SJSA1 (cell line): ENCODE measurements around the gene SV2B. TPM values are rescaled to one million over a fixed set of nuclear protein-coding genes. Genes with fewer than 3 reads are reported as not detected.

Source experiments
- DNase-seq, 2 experiments: peaks; one replicate each; pipeline ENCODE4 v3.0.0-alpha.2; 2015 to 2020; ENCODE audit warnings: low spot score in 2 of 2, low read depth in 1 of 2
- H3K27ac ChIP-seq: fragments of 250-450 bp; sonication (Bioruptor Pico); 2 replicates; pipeline ENCODE4 v1.5.1; 2020; ENCODE audit warnings: mild to moderate bottlenecking, moderate library complexity
- H3K27me3 ChIP-seq: fragments of 250-450 bp; sonication (Bioruptor Pico); replicated peaks from 2 replicates; pipeline ENCODE4 v1.5.1; 2020; ENCODE audit warnings: mild to moderate bottlenecking, moderate library complexity
- H3K36me3 ChIP-seq: fragments of 250-450 bp; sonication (Bioruptor Pico); 2 replicates; pipeline ENCODE4 v1.5.1; 2020; ENCODE audit warnings: mild to moderate bottlenecking
- H3K4me1 ChIP-seq: fragments of 250-450 bp; sonication (Bioruptor Pico); replicated peaks from 2 replicates; pipeline ENCODE4 v1.6.1; 2021; ENCODE audit warnings: mild to moderate bottlenecking
- H3K4me3 ChIP-seq: fragments of 250-450 bp; sonication (Bioruptor Pico); 2 replicates; pipeline ENCODE4 v1.5.1; 2020; ENCODE audit warnings: mild to moderate bottlenecking
- H3K9me3 ChIP-seq: fragments of 250-450 bp; sonication (Bioruptor Pico); replicated peaks from 2 replicates; pipeline ENCODE4 v1.5.1; 2020; ENCODE audit warnings: mild to moderate bottlenecking
- total RNA-seq: library from RNA; depleted of rRNA; stranded (reverse); fragments of >200 nt; shearing (Covaris generic); gene quantifications from 2 replicates; pipeline ENCODE4 v1.2.3, GENCODE V29; 2014

Gene SV2B
- total RNA-seq, 1 experiment from 2014 or later, result not detected

GRCh38 chr15:91268510-91268909 lies 168.5 kb downstream of the SV2B start:
- H3K27me3 ChIP-seq, result 0 out of 2 replicates have a peak, but pooled peaks cover 3% of the 10 kb centered on the region
- H3K9me3 ChIP-seq, result no peaks in the 10 kb centered on the region
- no peak for DNase-seq
- H3K4me3 ChIP-seq, result no peak overlapping the region
- no peaks in the 10 kb centered on the region for H3K36me3 ChIP-seq
- peaks cover 5% of the 10 kb centered on the region for H3K4me1 ChIP-seq
- H3K27ac ChIP-seq, result no peak overlapping the region

- Histone ChIP-seq H3K4me1 (no peaks in the 10 kb centered on the region; the same call in 1 of the 2 replicates), H3K36me3 (no peaks in the 10 kb centered on the region), H3K27ac (no peak overlapping the region), H3K9me3 (no peaks in the 10 kb centered on the region), H3K27me3 (0 out of 2 replicates have a peak, but pooled peaks cover 3% of the 10 kb centered on the region), H3K4me3 (no peak overlapping the region)
- DNase-seq, result no peak
Observed at GRCh38 chr15:91270747-91271146, 170.7 kb downstream of the SV2B start.

DNA sequence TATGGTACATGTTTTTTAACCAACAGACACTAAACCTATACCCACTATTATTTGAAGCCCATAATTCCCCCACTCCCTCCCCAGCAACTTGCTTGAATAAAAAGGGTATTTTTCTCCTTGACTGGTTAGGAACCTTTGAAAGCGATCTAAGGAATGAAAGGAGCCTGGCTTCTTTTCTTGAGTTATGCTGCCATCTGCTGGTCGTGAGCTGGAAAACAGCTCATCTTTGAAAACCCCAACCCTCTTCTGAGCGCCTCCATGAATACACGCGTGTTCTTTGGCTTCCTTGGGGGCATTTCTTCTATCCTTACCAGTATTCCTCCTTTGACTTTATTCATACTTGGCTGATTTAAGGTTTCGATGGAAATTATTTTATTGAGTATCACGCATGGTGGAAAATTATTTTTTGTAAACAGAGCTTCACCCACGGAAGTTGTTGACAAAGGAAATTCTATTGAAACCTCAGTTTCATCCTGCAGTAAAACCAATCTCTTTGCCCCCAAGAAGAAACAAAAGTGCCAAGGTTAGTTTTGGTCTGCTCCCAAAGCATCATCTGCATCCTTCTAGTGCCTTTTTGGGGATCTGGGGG lies 171.6 kb downstream of the SV2B start:
- no peaks in the 10 kb centered on the region for H3K9me3 ChIP-seq
- no peak overlapping the region for H3K4me3 ChIP-seq
- no peaks in the 10 kb centered on the region; the same call in 1 of the 2 replicates for H3K4me1 ChIP-seq
- H3K27me3 ChIP-seq, result 0 out of 2 replicates have a peak, but pooled peaks cover 3% of the 10 kb centered on the region
- no peak overlapping the region for H3K27ac ChIP-seq
- peak in 1 of 2 experiments; percentile 49 for DNase-seq
- no peaks in the 10 kb centered on the region for H3K36me3 ChIP-seq

DNA sequence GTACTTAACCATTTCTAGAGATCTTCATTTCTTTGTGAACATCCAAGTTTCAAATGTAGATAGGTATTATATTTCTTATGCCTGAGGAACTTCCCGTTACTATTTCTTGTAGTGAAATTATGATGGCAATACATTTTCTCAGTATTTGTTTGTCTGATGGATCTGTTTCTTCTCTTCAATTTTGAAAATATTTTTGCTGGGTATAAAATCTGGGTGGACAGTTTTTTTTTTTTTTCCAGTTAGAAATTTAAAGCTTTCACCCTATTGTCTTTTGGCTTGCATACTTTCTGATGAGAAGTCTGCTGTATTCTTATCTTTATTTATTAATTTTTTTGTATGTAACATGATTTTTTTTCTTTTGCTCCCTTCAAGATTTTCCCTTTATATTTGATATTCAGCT lies 175.8 kb downstream of the SV2B start:
- no peak overlapping the region for H3K4me3 ChIP-seq
- no peak overlapping the region for H3K27ac ChIP-seq
- H3K27me3 ChIP-seq, result 0 out of 2 replicates have a peak, but pooled peaks cover 5% of the 10 kb centered on the region
- DNase-seq, result no peak
- no peaks in the 10 kb centered on the region; the same call in 1 of the 2 replicates for H3K4me1 ChIP-seq
- no peaks in the 10 kb centered on the region for H3K36me3 ChIP-seq
- H3K9me3 ChIP-seq, result no peaks in the 10 kb centered on the region

GRCh38 chr15:91278951-91279350 lies 178.9 kb downstream of the SV2B start:
- no peak for DNase-seq
- Histone ChIP-seq H3K36me3 (no peaks in the 10 kb centered on the region), H3K27me3 (0 out of 2 replicates have a peak, but pooled peaks cover 2% of the 10 kb centered on the region), H3K27ac (no peak overlapping the region), H3K4me1 (no peaks in the 10 kb centered on the region), H3K9me3 (no peaks in the 10 kb centered on the region), H3K4me3 (no peak overlapping the region)

DNA sequence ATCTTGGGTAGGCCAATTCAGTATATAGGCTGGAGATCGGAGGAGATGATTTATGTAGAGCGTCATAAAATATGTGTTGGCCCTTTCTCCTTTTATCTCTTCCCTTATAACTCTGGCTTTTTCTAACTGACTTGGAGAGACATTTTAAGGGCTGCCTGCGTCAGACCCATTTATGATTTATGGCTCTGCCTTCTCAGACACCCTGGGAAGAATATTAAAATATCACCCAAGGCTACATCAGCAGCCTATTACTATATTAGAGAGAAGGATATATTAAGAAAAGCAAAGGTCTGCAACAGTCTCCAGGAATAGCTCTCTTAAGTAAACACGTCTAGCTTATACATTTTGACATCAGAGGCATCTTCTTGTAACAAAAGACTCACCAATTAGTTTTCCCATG lies 179.4 kb downstream of the SV2B start:
- no peaks in the 10 kb centered on the region for H3K36me3 ChIP-seq
- 0 out of 2 replicates have a peak, but pooled peaks cover 2% of the 10 kb centered on the region for H3K27me3 ChIP-seq
- H3K27ac ChIP-seq, result no peak overlapping the region
- no peaks in the 10 kb centered on the region for H3K9me3 ChIP-seq
- H3K4me3 ChIP-seq, result no peak overlapping the region
- no peak for DNase-seq
- H3K4me1 ChIP-seq, result no peaks in the 10 kb centered on the region

GRCh38 chr15:91281947-91282346 lies 181.9 kb downstream of the SV2B start:
- Histone ChIP-seq H3K9me3 (no peaks in the 10 kb centered on the region), H3K4me3 (no peak overlapping the region), H3K4me1 (no peaks in the 10 kb centered on the region), H3K36me3 (no peaks in the 10 kb centered on the region), H3K27me3 (0 out of 2 replicates have a peak, but pooled peaks cover 2% of the 10 kb centered on the region), H3K27ac (no peak overlapping the region)
- no peak for DNase-seq

DNA sequence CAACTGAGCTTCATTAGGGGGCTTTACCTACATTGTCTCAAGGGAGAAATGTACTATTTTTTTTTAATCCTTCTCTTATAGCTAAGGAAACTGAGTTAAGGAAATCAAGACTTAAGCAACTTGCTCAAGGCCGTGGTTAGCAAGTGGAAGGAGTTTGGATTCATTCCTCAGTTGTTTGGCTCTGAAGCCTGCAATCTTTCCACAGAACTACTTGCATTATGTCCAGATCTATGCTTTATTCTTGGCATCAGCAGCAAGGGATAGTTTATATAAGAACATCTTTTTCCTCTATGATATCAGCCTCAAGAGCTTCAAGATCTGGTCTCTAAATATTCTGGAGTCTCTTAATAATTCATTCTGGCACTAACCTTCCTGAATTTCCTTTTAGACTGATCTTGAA lies 182.4 kb downstream of the SV2B start:
- Histone ChIP-seq H3K4me1 (no peaks in the 10 kb centered on the region), H3K27ac (no peak overlapping the region), H3K36me3 (no peaks in the 10 kb centered on the region), H3K9me3 (no peaks in the 10 kb centered on the region), H3K27me3 (0 out of 2 replicates have a peak, but pooled peaks cover 2% of the 10 kb centered on the region), H3K4me3 (no peak overlapping the region)
- no peak for DNase-seq

DNA sequence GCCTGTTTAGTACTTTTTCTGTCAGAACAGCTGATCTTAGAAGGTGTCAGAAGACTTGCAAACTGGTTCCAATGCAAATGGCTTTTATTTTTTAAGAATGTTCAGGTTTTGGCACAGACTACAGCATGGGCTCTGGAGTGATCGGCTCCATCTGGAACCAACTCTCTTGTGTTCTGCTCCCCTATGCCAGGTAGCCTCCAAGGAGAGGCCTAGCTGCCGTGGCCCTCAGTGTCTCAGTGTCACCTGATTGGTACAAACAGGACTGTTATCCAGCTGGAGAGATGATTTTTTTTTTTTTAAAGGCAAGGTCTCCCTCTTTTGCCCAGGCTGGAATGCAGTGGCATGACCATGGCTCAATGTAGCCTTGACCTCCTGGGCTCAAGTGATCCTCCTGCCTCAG lies 183.1 kb downstream of the SV2B start:
- Histone ChIP-seq H3K27ac (no peak overlapping the region), H3K4me1 (no peaks in the 10 kb centered on the region), H3K36me3 (no peaks in the 10 kb centered on the region), H3K4me3 (no peak overlapping the region), H3K9me3 (no peaks in the 10 kb centered on the region), H3K27me3 (no peaks in the 10 kb centered on the region)
- DNase-seq, result no peak

GRCh38 chr15:91284758-91285466 lies 184.9 kb downstream of the SV2B start:
- DNase-seq, result no peak
- Histone ChIP-seq H3K4me3 (no peak overlapping the region), H3K4me1 (no peaks in the 10 kb centered on the region), H3K9me3 (no peaks in the 10 kb centered on the region), H3K36me3 (no peaks in the 10 kb centered on the region), H3K27me3 (no peaks in the 10 kb centered on the region), H3K27ac (no peak overlapping the region)

- no peak overlapping the region for H3K27ac ChIP-seq
- no peaks in the 10 kb centered on the region for H3K4me1 ChIP-seq
- no peak overlapping the region for H3K4me3 ChIP-seq
- DNase-seq, result no peak
- no peaks in the 10 kb centered on the region for H3K36me3 ChIP-seq
- peaks cover 4% of the 10 kb centered on the region; the same call in 1 of the 2 replicates for H3K27me3 ChIP-seq
- no peaks in the 10 kb centered on the region for H3K9me3 ChIP-seq
Observed at GRCh38 chr15:91289324-91289723, 189.3 kb downstream of the SV2B start.

GRCh38 chr15:91290553-91290952 lies 190.5 kb downstream of the SV2B start:
- Histone ChIP-seq H3K4me1 (no peaks in the 10 kb centered on the region), H3K27me3 (peaks cover 10% of the 10 kb centered on the region), H3K27ac (no peak overlapping the region), H3K4me3 (no peak overlapping the region), H3K9me3 (no peaks in the 10 kb centered on the region), H3K36me3 (no peaks in the 10 kb centered on the region)
- DNase-seq, result no peak

GRCh38 chr15:91291673-91292072 lies 191.6 kb downstream of the SV2B start:
- Histone ChIP-seq H3K9me3 (no peaks in the 10 kb centered on the region), H3K4me3 (no peak overlapping the region), H3K4me1 (no peaks in the 10 kb centered on the region), H3K27ac (no peak overlapping the region), H3K36me3 (no peaks in the 10 kb centered on the region), H3K27me3 (peaks cover 13% of the 10 kb centered on the region)
- DNase-seq, result no peak

DNA sequence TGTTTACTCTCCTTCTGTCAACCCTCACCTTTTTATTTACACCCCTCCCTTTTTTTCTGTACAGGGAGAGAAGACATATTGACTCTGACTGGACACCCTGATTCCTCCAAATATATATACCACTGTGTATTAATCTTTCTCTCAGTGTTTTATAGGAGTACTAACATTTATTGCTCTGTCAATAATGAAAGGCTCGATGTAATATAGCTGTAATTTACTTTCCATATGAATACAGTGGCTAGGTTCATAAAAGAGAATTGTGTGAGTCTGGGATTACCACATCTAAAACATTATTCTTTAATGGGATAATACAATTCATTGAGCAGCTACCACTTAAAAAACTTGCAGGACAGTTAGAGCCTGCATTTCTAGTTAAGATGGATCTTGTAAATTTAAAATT lies 194.3 kb downstream of the SV2B start:
- Histone ChIP-seq H3K4me3 (no peak overlapping the region), H3K36me3 (no peaks in the 10 kb centered on the region), H3K27me3 (peaks cover 13% of the 10 kb centered on the region), H3K4me1 (no peaks in the 10 kb centered on the region), H3K27ac (no peak overlapping the region), H3K9me3 (no peaks in the 10 kb centered on the region)
- DNase-seq, result no peak
